Urinary bladder (tissue), 4 donors: Measurements from ENCODE around the gene NR4A2. TPM values are rescaled to one million over a fixed set of nuclear protein-coding genes. Genes with fewer than 3 reads are reported as not detected.

ENCODE experiments used
- DNase-seq: peaks from one replicate; pipeline ENCODE4 v3.0.0-alpha.2; 2015; ENCODE audit errors: extremely low spot score
- H3K27ac ChIP-seq: one replicate; pipeline ENCODE4 v1.5.1; 2013; ENCODE audit warnings: low read depth, mild to moderate bottlenecking, moderate library complexity
- H3K36me3 ChIP-seq: one replicate; pipeline ENCODE4 v1.6.1; 2013; ENCODE audit warnings: mild to moderate bottlenecking, moderate library complexity; ENCODE audit not compliant: insufficient read depth
- H3K4me1 ChIP-seq: one replicate; pipeline ENCODE4 v1.6.1; 2013; ENCODE audit warnings: mild to moderate bottlenecking, moderate library complexity; ENCODE audit not compliant: insufficient read depth
- H3K4me3 ChIP-seq: one replicate; pipeline ENCODE4 v1.5.1; 2013; ENCODE audit warnings: low read depth, low read length
- WGBS: extraction: QIAGEN DNeasy Blood & Tissue Kit; methylation state at CpG from one replicate; pipeline ENCODE4 v1.1.7; 2013; 5-methylcytosine and 5-hydroxymethylcytosine counted together
- polyA plus RNA-seq: library from polyadenylated mRNA; stranded (reverse); fragments of 200-250 nt; gene quantifications from one replicate; pipeline ENCODE4 v1.2.3, GENCODE V29; 2013
- total RNA-seq: library from RNA; depleted of rRNA; stranded (reverse); fragments of >200 nt; gene quantifications from one replicate; pipeline ENCODE4 v1.2.3, GENCODE V29; 2014
- donor health status: healthy with polysubstance abuse.
- donor health status: healthy.

Gene NR4A2
- total and polyA plus RNA-seq, 2 donors, result 2.9 to 11.1 TPM

DNA sequence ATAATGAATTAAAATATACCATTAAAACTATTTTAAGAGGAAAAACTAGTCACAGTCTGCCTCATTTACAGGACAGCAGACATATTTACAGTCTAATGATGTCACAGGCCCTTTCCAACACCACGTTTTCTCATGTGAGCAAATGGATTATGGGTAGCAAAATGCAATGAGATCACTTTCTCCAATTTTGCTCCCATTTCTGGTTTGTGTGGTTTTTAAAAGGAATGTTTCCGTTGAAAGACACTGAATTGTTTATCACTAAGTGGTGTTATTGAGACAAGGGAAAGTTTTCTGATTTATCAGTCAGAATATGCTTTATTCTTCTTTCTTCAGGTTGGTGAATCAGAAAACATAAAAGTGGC is 11.4 kb upstream of the NR4A2 start:
- no peak overlapping the region for H3K4me3 ChIP-seq
- WGBS, result 51% methylated on average over 2 of the region's 2 CpGs
- no peaks in the 10 kb centered on the region for H3K4me1 ChIP-seq
- no peak for DNase-seq
- no peaks in the 10 kb centered on the region for H3K36me3 ChIP-seq
- peak overlapping the region; percentile 10 for H3K27ac ChIP-seq

DNA sequence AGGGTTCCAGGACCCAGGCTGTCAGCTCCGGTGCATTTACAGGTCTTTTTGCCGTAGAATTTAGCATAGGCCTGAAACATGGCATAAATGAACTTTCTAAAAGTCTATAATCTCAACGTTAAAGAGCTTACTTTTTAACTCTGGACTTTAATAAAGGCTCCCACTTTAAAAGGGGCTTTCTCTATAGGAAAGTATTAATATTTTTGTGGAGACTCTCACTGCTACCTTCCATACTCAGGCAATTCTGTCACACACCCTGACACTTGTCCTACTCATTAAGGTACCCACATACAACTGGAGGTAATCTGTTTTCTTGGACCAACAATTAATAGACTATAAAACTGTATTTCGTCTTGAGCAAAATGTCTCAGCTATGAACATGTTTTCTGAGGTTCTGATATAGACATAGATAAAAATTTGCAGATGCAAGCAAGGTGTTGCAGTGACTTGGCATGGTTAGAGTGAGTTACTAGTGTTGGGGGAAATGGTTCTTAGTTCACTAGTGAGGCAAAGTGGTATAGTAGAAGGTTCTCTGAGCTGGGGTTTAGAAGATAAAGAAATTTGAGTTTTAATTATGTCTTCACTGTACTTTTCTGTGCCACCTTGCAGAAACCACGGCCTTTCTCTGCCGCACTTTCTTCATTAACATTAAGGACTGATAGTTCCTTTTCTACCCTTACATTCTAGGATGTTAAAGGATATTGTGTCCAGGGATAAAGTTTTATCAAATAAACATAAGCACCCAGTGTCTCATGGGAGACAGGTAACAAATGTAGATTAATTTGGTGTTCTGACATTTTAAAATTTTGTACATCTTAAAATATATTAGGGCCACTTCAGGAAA is 10.8 kb upstream of the NR4A2 start:
- H3K4me1 ChIP-seq, result no peaks in the 10 kb centered on the region
- H3K4me3 ChIP-seq, result peak overlapping the region; percentile 78
- WGBS, result 39% methylated on average over 6 of the region's 6 CpGs
- H3K27ac ChIP-seq, result peak overlapping the region; percentile 92
- DNase-seq, result no peak
- no peaks in the 10 kb centered on the region for H3K36me3 ChIP-seq

DNA sequence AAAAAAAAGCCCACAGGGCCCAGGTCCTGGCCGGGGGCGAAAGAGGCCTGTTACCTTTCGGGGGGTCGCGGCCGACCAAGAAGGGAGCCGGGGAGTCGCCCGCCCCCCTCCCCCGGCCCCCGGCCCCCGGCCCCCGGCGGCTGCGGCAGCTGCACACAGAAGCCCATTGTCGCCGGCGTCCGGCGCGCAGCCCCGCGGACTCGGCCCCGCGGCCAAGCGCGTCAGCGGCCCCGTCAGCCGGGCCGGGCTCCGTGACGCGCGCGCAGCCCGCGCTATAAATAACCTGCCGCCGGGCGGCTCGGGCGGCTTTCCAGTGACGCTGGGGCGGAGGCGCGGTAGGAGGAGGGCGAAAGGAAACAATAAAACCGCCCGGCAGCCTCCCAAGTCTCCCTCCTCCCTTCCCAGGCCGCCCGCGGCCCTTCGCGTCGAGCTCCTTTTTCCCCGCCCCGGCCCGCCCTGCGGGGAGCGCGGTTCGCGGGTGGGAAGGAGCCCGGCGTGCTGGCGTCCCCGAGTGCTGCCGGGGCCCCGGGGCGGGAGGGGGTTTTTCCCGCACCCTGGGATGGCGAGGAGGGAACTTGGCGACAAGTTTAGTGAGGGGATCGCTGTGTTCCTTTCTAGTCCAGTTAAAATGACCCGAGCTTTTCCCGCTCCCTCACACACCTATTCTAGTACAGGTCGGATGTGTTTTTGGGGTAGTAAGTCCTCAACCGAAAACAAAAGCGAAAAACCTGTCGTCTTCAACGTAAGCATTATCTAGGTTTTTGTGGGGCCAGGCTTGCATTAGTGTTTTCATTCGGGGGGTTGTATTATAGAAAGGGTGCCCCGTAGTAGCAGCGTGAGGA is 10.0 kb upstream of the NR4A2 start:
- Histone ChIP-seq H3K4me3 (peak overlapping the region; percentile 78), H3K36me3 (no peaks in the 10 kb centered on the region)
- WGBS, result 1% methylated on average over 86 of the region's 86 CpGs

DNA sequence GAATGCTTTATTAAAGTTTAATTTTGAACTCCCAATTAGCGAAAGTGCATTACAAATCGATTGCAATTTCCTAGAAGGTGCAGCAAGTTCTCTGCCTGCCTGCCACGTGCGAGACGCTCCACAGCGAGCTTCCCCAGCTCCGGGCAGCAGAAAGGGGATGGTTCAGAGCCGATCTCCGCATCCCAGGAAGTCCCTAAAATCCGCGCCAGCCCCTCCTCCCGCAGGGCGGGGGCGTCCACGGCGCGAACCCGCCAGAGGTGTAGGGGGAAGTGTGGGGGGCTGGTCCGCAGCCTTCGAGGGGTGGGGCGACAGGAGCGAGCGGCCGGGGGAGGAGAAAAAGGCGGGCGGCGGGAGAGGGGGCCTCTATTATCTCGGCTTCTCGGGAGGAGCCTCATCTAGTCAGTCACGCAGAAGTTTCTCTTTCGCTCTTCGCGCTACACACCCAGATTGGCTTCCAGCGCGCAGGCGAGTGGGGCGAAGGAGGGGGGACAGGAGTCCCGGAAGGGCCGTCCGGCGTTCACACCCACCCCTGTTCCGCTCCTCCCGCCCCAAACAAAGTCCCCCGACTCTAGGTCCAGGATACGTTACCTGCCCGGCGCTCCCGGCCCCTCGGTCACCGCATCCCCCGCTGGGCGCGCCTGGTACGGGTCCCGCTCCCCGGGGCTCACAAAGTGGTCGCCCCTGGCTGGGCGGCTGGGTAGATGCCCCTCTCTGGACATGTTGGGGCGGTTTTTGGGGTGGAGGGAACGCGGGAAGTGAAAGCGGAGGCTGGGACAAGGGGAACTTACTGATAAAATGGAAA is 9.1 kb upstream of the NR4A2 start:
- Histone ChIP-seq H3K4me1 (no peaks in the 10 kb centered on the region), H3K4me3 (peak overlapping the region; percentile 78), H3K36me3 (no peaks in the 10 kb centered on the region), H3K27ac (peak overlapping the region; percentile 100)
- under 1% methylated on average over 62 of the region's 62 CpGs for WGBS
- DNase-seq, result no peak

More for the DNA sequence above, 10.0 kb upstream of the NR4A2 start:
- H3K27ac ChIP-seq, result peak overlapping the region; percentile 100
- DNase-seq, result no peak
- H3K4me1 ChIP-seq, result no peaks in the 10 kb centered on the region

DNA sequence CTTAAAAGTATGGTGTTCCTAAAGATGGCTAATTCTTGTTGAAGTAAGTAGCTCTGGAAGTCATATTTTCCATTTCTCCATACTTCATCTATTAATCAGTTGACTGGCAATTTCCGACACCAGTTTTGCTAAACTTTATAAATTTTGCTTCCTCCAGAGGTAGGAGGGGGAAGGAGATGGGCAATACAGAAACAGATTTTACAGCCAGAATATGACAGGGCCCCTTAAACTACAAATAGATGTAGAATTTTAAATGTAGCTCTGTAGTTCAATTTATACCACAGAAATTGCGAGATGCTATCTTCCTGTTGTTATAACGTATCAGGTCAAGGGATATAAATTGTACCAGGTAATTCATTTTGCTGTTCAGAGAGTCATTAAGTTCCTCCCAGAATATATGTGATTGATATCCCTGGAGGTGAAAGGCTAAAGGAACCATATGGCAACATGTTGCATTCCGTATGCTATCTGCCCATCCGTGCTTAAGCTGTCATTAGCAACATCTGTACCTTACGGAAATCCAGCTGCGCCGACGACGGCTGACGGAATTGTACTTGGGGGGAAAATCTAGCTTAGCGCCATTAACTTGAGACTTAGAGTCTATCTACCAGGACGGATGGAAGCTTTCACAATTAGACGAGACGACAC is 8.4 kb upstream of the NR4A2 start:
- DNase-seq, result no peak
- Histone ChIP-seq H3K4me1 (no peaks in the 10 kb centered on the region), H3K4me3 (peak overlapping the region; percentile 78), H3K27ac (peak overlapping the region; percentile 100), H3K36me3 (no peaks in the 10 kb centered on the region)
- WGBS, result 7% methylated on average over 15 of the region's 15 CpGs

DNA sequence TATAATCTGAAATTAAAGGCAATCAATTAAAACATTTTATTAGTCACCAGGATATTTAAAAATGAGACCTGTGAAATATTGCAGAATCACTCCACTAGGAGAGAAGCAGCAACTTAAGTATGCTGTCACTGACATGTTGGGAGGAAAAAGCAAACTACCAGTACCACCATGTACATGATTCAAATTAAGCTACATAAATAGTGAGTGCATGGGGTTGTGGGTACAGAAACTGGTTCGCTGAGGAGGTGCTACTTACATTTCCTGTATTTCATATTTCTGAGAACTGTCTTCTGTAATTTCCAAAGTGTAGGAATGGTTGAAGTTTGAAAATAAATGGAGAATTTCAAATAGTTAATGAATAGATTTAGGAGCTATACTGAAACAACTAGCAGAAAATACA is 7.9 kb upstream of the NR4A2 start:
- Histone ChIP-seq H3K4me1 (no peaks in the 10 kb centered on the region), H3K27ac (no peak overlapping the region), H3K4me3 (no peak overlapping the region), H3K36me3 (no peaks in the 10 kb centered on the region)
- WGBS, result 78% methylated on average over 1 of the region's 1 CpG
- DNase-seq, result no peak

DNA sequence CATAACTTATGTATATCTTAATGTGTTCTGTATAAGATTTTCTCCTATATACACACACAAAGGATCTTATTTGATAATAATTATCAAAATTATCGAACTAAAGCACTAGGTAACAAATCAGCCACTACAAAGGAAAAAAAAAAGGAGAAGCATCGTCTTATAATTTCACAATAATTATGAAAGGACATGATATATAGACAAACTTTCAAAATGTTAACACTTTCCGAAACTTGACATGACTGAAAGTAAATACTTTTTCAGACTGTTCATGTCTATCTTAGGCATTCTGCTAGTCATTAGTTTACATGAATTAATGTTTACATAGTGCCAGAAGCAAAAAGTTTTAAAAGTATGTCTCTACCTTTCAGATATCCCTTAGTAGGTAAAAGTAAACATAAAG is 7.3 kb upstream of the NR4A2 start:
- no peak for DNase-seq
- Histone ChIP-seq H3K27ac (no peak overlapping the region), H3K36me3 (no peaks in the 10 kb centered on the region), H3K4me3 (no peak overlapping the region), H3K4me1 (no peaks in the 10 kb centered on the region)
- 84% methylated on average over 3 of the region's 3 CpGs for WGBS

DNA sequence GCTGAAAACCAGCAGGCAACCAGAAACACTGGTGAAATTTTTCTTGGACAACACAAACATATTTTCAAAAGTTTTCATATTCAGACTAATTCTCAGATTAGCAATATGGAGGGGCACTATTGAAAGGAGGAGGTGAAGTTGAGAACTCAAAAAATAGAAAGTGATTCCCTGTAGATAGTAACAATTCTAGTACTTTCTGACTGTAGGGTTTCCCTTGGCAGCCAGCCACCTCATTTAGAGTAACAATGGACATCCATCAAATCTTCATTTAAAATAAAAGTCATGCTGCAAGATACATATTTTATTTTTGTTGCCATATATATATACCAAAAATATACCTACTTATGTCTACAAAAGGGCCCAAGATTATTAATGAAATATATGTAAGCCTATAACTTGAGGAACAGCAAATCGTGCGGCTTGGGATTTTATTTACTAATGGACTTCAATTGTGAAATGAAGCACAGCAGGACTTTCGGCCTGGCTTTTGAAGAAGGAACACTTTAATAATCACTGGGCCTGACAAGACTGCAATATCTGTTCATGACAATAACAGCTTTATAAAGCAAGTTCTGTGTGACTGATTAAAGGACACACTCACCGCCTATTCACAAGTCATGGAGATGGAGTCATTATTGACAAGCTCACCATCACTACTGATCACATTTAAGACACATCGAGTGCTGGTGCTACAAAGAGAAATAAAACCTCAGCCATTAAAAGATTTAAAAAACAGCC is 6.8 kb upstream of the NR4A2 start:
- Histone ChIP-seq H3K4me3 (no peak overlapping the region), H3K4me1 (no peaks in the 10 kb centered on the region), H3K36me3 (no peaks in the 10 kb centered on the region), H3K27ac (no peak overlapping the region)
- no peak for DNase-seq
- WGBS, result 83% methylated on average over 5 of the region's 5 CpGs

DNA sequence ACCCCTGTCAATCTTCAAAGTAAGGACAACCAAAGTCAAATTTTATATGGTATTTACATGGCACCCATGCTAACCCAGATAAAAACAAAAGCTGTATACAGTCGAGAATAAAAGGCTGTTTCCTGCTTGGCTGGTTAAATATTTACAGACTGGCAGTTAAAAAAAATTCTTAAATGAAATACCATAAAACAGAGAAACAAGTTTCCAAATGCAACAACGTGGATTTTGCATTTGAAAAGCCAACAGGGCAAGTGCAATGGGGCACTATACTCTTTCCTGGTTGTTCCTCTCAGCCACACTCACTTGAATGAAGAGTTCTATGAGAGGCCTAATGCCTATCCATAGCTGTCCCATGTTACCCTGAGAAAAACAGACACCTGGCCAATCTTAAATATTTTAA is 6.1 kb upstream of the NR4A2 start:
- no peak overlapping the region for H3K4me3 ChIP-seq
- DNase-seq, result no peak
- H3K4me1 ChIP-seq, result no peaks in the 10 kb centered on the region
- no peaks in the 10 kb centered on the region for H3K36me3 ChIP-seq
- 68% methylated on average over 2 of the region's 2 CpGs for WGBS
- no peak overlapping the region for H3K27ac ChIP-seq

DNA sequence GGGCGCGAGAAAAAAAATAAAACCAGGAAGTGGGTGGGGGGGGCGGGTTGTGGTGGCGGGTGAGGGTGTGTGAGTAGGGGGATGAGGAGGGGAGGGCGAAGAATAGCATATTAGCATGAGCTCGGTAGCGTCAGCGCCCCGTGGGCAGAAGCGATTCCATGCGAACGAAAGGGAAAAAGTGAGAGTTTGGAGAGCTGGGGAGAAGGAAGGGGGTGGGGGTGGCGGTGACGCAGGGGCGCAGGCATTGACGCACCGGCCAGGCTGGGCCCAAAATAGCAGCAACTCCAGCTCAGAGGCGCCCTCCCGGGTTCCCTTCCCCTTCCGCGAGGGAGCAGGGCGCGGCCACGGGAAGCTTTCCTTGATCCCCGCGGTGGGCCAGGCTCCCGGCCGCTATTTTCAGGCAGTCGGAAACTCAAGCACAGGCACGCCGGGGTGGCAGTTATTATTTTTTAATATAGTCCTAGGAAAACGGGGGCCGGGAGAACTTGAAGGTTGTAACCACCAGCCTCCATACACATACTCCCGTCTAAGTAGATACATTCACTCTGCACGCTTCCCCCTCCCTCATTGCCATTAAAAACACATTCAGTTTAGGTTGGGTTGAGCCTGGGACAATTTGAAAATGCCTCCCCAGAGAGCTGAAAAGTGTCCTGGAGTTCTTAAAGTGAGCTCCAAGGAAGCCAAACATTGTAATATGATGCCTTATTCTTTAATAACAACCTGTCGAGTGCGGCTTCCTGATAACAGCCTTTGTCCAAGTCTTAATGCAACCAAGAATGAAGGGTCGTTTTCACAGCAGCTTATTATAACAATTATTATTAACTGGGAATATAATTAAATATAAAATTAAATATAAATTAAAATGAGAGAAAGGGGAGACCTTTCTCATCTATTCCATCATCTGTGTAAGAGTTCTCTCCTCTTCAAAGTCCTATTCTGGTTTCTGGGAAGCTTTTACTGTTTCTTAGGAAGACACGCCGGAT is 2.3 kb upstream of the NR4A2 start:
- no peak for DNase-seq
- H3K4me3 ChIP-seq, result peak overlapping the region; percentile 68
- under 1% methylated on average over 40 of the region's 40 CpGs for WGBS
- H3K27ac ChIP-seq, result peak overlapping the region; percentile 99
- no peaks in the 10 kb centered on the region for H3K36me3 ChIP-seq
- no peaks in the 10 kb centered on the region for H3K4me1 ChIP-seq

DNA sequence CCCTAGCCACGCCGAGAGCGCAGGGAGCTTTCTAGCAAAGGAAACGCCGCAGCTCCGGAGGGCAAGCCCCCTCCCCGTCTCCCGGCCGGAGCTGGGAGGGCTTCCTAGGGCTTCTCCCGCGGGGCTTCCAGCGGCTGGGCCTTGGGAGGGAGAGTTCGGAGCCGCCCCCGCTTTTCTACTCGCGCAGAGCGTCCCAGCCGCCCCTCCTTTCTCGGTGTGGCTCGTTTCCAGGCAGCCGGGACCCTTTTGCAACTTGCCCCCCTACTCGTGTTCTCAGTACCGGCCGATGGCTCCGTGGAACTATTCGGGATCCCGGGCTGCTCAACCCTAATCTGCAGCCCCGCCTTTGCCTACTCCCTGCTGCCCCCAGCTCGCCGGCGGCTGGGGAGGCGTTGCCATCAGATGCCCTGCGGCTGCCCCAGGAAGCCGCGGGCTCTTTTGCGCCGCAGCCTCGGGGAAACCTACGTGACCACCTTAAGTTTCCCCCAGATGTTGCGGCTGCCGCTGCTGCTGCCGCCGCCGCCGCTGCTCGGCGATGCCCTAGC is 1.5 kb upstream of the NR4A2 start:
- Histone ChIP-seq H3K4me1 (no peaks in the 10 kb centered on the region), H3K4me3 (peak overlapping the region; percentile 68), H3K36me3 (no peaks in the 10 kb centered on the region), H3K27ac (peak overlapping the region; percentile 99)
- no peak for DNase-seq
- WGBS, result under 1% methylated on average over 48 of the region's 48 CpGs
